Stimulated activated CD4-positive, alpha-beta T cell treated with anti-CD3 and anti-CD28 coated beads, Interleukin-1b, Interleukin-23, amount 100 ng/mL, for 1 hour (primary cell): ENCODE measurements around the gene ZNF57.
"Not testable (repeated sequence)": the region's sequence is repeated elsewhere in the genome, so short reads cannot be mapped to it uniquely, and the experiment has no call there.

ENCODE experiments used
- DNase-seq, 2 donors: peaks; one replicate each; pipeline ENCODE4 v3.0.0-alpha.2; 2020; ENCODE audit warnings: low read depth in 2 of 2

Gene ZNF57

GRCh38 chr19:2952953-2953481 is 52.3 kb downstream of the ZNF57 start:
- DNase-seq: no peak

- no peak for DNase-seq
These were observed 56.4 kb downstream of the ZNF57 start for GRCh38 chr19:2957160-2957559.

- no peak for DNase-seq
These were observed 59.4 kb downstream of the ZNF57 start for GRCh38 chr19:2960120-2960519.

DNA sequence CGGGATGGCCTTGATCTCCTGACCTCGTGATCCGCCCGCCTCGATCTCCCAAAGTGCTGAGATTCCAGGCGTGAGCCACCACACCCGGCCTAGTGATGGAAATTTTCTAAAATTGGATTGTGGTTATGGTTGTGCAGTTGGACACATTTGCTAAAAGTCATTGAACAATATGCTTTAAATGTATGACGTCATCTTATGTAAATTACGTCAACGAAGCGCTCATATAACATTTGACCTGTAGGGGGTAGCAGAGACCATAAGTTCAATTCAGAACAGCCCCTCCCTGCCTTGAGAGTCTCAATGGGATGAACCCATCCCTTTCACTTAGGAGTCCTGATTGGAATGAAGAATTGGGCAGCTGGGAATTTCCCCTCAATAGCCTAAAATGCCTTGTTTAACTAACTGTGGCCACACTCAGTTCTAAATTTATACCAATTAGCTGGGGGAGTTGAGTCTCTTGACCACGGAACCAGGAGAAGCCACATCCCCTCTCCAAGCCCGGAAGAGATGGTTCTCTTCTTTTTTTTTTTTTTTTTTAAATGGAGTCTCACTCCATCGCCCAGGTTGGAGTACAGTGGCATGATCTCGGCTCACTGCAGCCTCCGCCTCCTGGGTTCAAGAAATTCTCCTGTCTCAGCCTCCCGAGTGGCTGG is 61.4 kb downstream of the ZNF57 start:
- peak in 1 of 2 donors; percentile 16 for DNase-seq

DNA sequence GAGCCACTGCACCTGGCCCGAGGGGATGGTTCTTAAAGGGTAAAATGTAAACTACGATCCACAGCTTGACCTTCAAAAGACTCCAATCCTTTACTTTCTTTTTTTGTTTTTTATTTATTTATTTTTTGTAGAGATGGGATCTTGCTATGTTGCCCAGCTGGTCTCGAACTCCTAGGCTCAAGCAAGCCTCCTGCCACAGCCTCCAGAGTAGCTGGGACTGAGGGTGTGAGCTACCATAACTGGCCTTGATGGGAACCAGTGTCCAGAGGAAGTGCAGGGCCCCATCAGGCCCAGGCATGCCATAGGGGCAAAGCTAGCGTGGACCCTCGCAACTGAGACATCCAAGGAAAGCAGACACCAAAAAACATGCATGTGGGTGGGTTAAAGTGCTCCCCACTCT is 62.4 kb downstream of the ZNF57 start:
- no peak for DNase-seq

DNA sequence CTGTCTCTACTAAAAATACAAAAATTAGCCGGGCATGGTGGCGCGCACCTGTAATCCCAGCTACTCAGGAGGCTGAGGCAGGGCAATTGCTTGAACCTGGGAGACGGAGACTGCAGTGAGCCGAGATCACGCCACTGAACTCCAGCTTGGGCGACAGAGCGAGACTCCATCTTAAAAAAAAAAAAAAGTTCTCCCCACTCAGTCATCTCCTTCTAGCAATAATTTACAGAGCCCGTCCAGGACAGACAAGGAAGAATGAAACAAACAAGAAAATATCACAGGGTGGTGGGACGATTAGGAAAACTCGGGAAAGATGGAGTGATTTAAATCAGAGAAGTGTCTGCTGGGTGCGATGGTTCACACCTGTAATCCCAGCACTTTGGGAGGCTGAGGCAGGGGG is 62.9 kb downstream of the ZNF57 start:
- not testable (repeated sequence) for DNase-seq

- no peak for DNase-seq
These were observed 64.1 kb downstream of the ZNF57 start for GRCh38 chr19:2964874-2965273.

DNA sequence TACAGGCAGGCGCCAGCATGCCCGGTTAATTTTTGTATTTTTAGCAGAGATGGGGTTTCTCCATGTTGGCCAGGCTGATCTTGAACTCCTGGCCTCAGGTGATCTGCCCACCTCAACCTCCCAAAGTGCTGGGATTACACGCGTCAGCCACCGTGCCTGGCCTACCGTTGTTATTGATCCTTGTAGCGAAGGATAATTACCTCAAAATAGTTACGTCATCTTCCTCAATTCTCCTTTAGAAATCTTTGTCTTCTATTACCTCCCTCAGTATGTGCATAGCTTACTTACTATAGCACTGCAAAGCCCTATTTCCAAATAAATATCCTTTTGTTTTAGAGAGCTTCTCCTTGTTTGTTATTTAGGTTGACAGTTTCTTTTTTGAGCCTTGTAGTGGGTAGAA is 67.2 kb downstream of the ZNF57 start:
- no peak for DNase-seq
